Measurements from ENCODE around the gene ACER2.

- TF ChIP-seq SMC3 (IDR thresholded peaks at IDR 0.05; ENCODE audit: low read depth, low read length), result no peak
- no peak for TF ChIP-seq BHLHE40 (IDR thresholded peaks at IDR 0.05; ENCODE audit: low read depth, low read length)
- no peak for TF ChIP-seq CTCF (conservative IDR thresholded peaks at IDR 0.05; ENCODE audit: low read depth, low read length)
- TF ChIP-seq RFX5 (IDR thresholded peaks at IDR 0.05; ENCODE audit: low read depth, low read length), result no peak
- no peak for TF ChIP-seq MXI1 (IDR thresholded peaks at IDR 0.05; ENCODE audit: borderline replicate concordance, low read depth, low read length)
These were observed 32.9 kb downstream of the ACER2 start for GRCh38 chr9:19441730-19442129.
